ENCODE measurements around the gene ARL4C. TPM values are rescaled to one million over a fixed set of nuclear protein-coding genes. Genes with fewer than 3 reads are reported as not detected.
A peak's percentile ranks its signal among the peaks of the same experiment; 100 is the strongest.

The ARL4C gene
- total and polyA plus RNA-seq, 2 experiments from 2014 or later = 15.9 to 30.0 TPM

- Histone ChIP-seq H3K4me3 (no peak overlapping the region), H3K4me1 (ENCODE audit: insufficient read depth) (peaks cover 11% of the 10 kb centered on the region), H3K27me3 (no peaks in the 10 kb centered on the region), H3K4me2 (no peak overlapping the region), H4K20me1 (ENCODE audit: insufficient read depth, poor library complexity, severe bottlenecking) (no peaks in the 10 kb centered on the region), H3K9me2 (replicated peaks; ENCODE audit: insufficient read depth) (no peaks in the 10 kb centered on the region), H3K79me2 (no peaks in the 10 kb centered on the region), H2AFZ (no peak overlapping the region), H3K36me3 (replicated peaks; ENCODE audit: insufficient read depth, low read depth) (no peaks in the 10 kb centered on the region), H3K27ac (peak overlapping the region; percentile 59), H3K9me3 (ENCODE audit: low read depth) (no peaks in the 10 kb centered on the region)
- TF ChIP-seq EZH2phosphoT487 (IDR thresholded peaks at IDR 0.05; ENCODE audit: low read depth, severe bottlenecking, unreplicated experiment) (no peak), EZH2 (IDR thresholded peaks at IDR 0.05; ENCODE audit: borderline replicate concordance) (no peak), CTCF (IDR thresholded peaks at IDR 0.05; ENCODE audit: poor library complexity) (no peak)
- 92% methylated on average over 5 of the region's 5 CpGs for WGBS (ENCODE audit: low lambda C conversion rate, missing lambda C conversion rate)
- DNase-seq (ENCODE audit: low spot score) = no peak
These were observed 43.7 kb downstream of the ARL4C start for GRCh38 chr2:234453216-234453615.

- WGBS (ENCODE audit: low lambda C conversion rate, missing lambda C conversion rate) = 66% methylated on average over 4 of the region's 4 CpGs
- Histone ChIP-seq H2AFZ (no peak overlapping the region), H3K4me2 (peak overlapping the region; percentile 53), H3K9me2 (replicated peaks; ENCODE audit: insufficient read depth) (no peaks in the 10 kb centered on the region), H3K27ac (peak overlapping the region; percentile 59), H3K4me3 (no peak overlapping the region), H3K4me1 (ENCODE audit: insufficient read depth) (peaks cover 11% of the 10 kb centered on the region), H3K9me3 (ENCODE audit: low read depth) (no peaks in the 10 kb centered on the region), H3K27me3 (no peaks in the 10 kb centered on the region), H3K36me3 (replicated peaks; ENCODE audit: insufficient read depth, low read depth) (no peaks in the 10 kb centered on the region), H3K79me2 (no peaks in the 10 kb centered on the region), H4K20me1 (ENCODE audit: insufficient read depth, poor library complexity, severe bottlenecking) (no peaks in the 10 kb centered on the region)
- TF ChIP-seq EZH2 (IDR thresholded peaks at IDR 0.05; ENCODE audit: borderline replicate concordance) (no peak), EZH2phosphoT487 (IDR thresholded peaks at IDR 0.05; ENCODE audit: low read depth, severe bottlenecking, unreplicated experiment) (no peak), CTCF (IDR thresholded peaks at IDR 0.05; ENCODE audit: poor library complexity) (no peak)
- DNase-seq (ENCODE audit: low spot score) = peak; percentile 28
These were observed 44.8 kb downstream of the ARL4C start for GRCh38 chr2:234451852-234452625.

- no peak overlapping the region for H3K4me2 ChIP-seq
- H3K4me1 ChIP-seq (ENCODE audit: insufficient read depth) = peaks cover 11% of the 10 kb centered on the region
- no peak overlapping the region for H2AFZ ChIP-seq
These were observed 45.6 kb downstream of the ARL4C start for GRCh38 chr2:234451242-234451641.

More at GRCh38 chr2:234451242-234451641, 45.6 kb downstream of the ARL4C start:
- Histone ChIP-seq H3K79me2 (no peaks in the 10 kb centered on the region), H3K36me3 (replicated peaks; ENCODE audit: insufficient read depth, low read depth) (no peaks in the 10 kb centered on the region), H3K27ac (peak overlapping the region; percentile 59), H3K27me3 (no peaks in the 10 kb centered on the region), H4K20me1 (ENCODE audit: insufficient read depth, poor library complexity, severe bottlenecking) (no peaks in the 10 kb centered on the region), H3K9me3 (ENCODE audit: low read depth) (no peaks in the 10 kb centered on the region), H3K9me2 (replicated peaks; ENCODE audit: insufficient read depth) (no peaks in the 10 kb centered on the region), H3K4me3 (no peak overlapping the region)
- no peak for TF ChIP-seq EZH2phosphoT487 (IDR thresholded peaks at IDR 0.05; ENCODE audit: low read depth, severe bottlenecking, unreplicated experiment)
- no peak for TF ChIP-seq CTCF (IDR thresholded peaks at IDR 0.05; ENCODE audit: poor library complexity)
- no peak for TF ChIP-seq EZH2 (IDR thresholded peaks at IDR 0.05; ENCODE audit: borderline replicate concordance)
- no peak for DNase-seq (ENCODE audit: low spot score)
- 97% methylated on average over 2 of the region's 2 CpGs for WGBS (ENCODE audit: low lambda C conversion rate, missing lambda C conversion rate)

Data from hepatocyte (in vitro differentiated cells).